Tibial artery (tissue), 4 donors: ENCODE results near the gene PCDHGB2.
"Not testable (repeated sequence)": the region's sequence is repeated elsewhere in the genome, so short reads cannot be mapped to it uniquely, and the experiment has no call there.

ENCODE experiments used
- DNase-seq, 2 donors: peaks; one replicate each; pipeline ENCODE4 v3.0.0-alpha.2; 2019
- H3K27ac ChIP-seq, 2 donors: fragments of 200-600 bp; sonication (generic) in 1 of 2; 1 replicate in 1 of 2; 2 replicates in 1 of 2; pipeline ENCODE4 v1.5.1; 2018 to 2019; ENCODE audit warnings: mild to moderate bottlenecking in 1 of 2
- H3K27me3 ChIP-seq, 2 donors: fragments of 200-600 bp; sonication (generic) in 1 of 2; one replicate each; pipeline versions ENCODE4 v1.5.1 to v1.6.0; 2016 to 2019
- H3K36me3 ChIP-seq, 3 donors: fragments of 200-600 bp; sonication (generic) in 2 of 3; one replicate each; pipeline ENCODE4 v1.5.1; 2016 to 2019; ENCODE audit warnings: mild to moderate bottlenecking in 2 of 3
- H3K4me1 ChIP-seq, 4 donors: fragments of 200-600 bp; sonication (generic) in 2 of 4; 1 replicate in 3 of 4; 2 replicates in 1 of 4; pipeline ENCODE4 v1.5.1; 2016 to 2019
- H3K4me3 ChIP-seq, 2 donors: fragments of 200-600 bp; sonication (generic) in 1 of 2; 1 replicate in 1 of 2; 2 replicates in 1 of 2; pipeline ENCODE4 v1.5.1; 2018 to 2019; ENCODE audit warnings: mild to moderate bottlenecking in 2 of 2
- H3K9me3 ChIP-seq, 3 donors: fragments of 200-600 bp; sonication (generic) in 1 of 3; one replicate each; pipeline ENCODE4 v1.5.1; 2016 to 2019
- intact Hi-C: fragments of 100-400 bp; cut with DNase I; formaldehyde crosslinking; loops from one replicate; pipeline ENCODE4 v1.15.0; 2023; ENCODE audit warnings: low total_unique reads
- TF ChIP-seq, protein P1 (sequence below), 2 experiments: fragments of 200-600 bp in 1 of 2; fragments of 450-650 bp in 1 of 2; IDR thresholded peaks; one replicate each; pipeline ENCODE4 v1.5.1; 2017 to 2019; ENCODE audit warnings: antibody characterized with exemption in 2 of 2, mild to moderate bottlenecking in 1 of 2, moderate library complexity in 1 of 2

Gene PCDHGB2

GRCh38 chr5:141359790-141360426, at the start of gene PCDHGB2:
Gene PCDHGB2, plus strand, starts transcription at chr5:141359994. Its CDS starts 142 bp downstream, at chr5:141360136.
- Histone ChIP-seq H3K4me1 (no peaks in the 10 kb centered on the region), H3K27me3 (peaks cover 0 to 3% of the 10 kb centered on the region in 2 donors), H3K27ac (no peak within 1 kb of the TSS), H3K4me3 (peak within 1 kb of the TSS; percentile 25 to 35), H3K9me3 (peaks cover 8 to 99% (median 91%) of the 10 kb centered on the region in 3 donors), H3K36me3 (peaks cover 0 to 32% (median 29%) of the 10 kb centered on the region in 3 donors)
- intact Hi-C loops: no loop called here
- no peak for DNase-seq
- TF ChIP-seq, protein P1, sequence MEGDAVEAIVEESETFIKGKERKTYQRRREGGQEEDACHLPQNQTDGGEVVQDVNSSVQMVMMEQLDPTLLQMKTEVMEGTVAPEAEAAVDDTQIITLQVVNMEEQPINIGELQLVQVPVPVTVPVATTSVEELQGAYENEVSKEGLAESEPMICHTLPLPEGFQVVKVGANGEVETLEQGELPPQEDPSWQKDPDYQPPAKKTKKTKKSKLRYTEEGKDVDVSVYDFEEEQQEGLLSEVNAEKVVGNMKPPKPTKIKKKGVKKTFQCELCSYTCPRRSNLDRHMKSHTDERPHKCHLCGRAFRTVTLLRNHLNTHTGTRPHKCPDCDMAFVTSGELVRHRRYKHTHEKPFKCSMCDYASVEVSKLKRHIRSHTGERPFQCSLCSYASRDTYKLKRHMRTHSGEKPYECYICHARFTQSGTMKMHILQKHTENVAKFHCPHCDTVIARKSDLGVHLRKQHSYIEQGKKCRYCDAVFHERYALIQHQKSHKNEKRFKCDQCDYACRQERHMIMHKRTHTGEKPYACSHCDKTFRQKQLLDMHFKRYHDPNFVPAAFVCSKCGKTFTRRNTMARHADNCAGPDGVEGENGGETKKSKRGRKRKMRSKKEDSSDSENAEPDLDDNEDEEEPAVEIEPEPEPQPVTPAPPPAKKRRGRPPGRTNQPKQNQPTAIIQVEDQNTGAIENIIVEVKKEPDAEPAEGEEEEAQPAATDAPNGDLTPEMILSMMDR (IDR thresholded peaks at IDR 0.05): no peak

DNA sequence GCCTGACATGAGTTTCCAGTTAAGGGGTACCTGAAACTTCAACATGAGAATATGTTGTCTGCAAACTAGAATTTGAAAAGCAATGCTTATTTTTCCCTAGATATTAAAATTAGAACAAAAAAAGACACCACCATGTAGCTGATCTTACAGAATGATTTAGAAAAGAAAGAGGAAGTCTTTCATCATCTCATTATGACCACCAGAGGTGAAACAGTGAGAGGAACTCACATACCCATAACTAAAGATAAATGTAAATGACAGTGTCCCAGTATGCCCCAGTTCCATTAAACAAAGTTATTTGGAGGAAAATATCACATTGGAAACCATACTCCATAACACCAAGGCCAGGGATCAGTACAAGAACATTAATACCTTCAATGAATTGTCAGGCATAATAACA, 46.1 kb upstream of the PCDHGB2 start:
- H3K36me3 ChIP-seq: peaks cover 45 to 79% (median 74%) of the 10 kb centered on the region in 3 donors
- H3K4me1 ChIP-seq: no peaks in the 10 kb centered on the region
- peaks cover 22 to 100% (median 73%) of the 10 kb centered on the region in 3 donors for H3K9me3 ChIP-seq
- intact Hi-C loops: no loop called here
- no peak overlapping the region for H3K27ac ChIP-seq
- H3K4me3 ChIP-seq: no peak overlapping the region
- TF ChIP-seq, protein P1 (IDR thresholded peaks at IDR 0.05): no peak
- no peak for DNase-seq
- no peaks in the 10 kb centered on the region for H3K27me3 ChIP-seq

DNA sequence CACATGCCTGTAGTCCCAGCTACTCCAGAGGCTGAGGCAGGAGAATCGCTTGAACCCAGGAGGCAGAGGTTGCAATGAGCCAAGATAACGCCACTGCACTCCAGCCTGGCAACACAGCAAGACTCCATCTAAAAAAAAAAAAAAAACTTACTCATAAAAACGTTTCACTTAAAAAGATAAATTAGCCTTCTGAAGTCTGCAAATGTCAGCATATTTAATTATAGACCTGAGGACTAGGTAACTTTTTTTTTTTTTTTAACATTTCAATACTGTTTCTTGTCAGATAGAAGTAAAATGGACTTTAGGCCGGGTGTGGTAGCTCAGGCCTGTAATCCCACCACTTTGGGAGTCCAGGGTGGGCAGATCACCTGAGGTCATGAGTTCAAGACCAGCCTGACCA, 42.8 kb upstream of the PCDHGB2 start:
- DNase-seq, H3K27me3 ChIP-seq, H3K4me3 ChIP-seq, H3K27ac ChIP-seq, intact Hi-C loops: not testable (repeated sequence)
- Histone ChIP-seq H3K4me1 (peaks cover 0 to 12% (median 3%) of the 10 kb centered on the region in 4 donors), H3K36me3 (peaks cover 55 to 79% (median 78%) of the 10 kb centered on the region in 3 donors), H3K9me3 (peaks cover 22 to 86% (median 59%) of the 10 kb centered on the region in 3 donors)

GRCh38 chr5:141319202-141319601, 40.6 kb upstream of the PCDHGB2 start:
- intact Hi-C loops: no loop called here
- Histone ChIP-seq H3K27ac (no peak overlapping the region), H3K36me3 (peaks cover 47 to 58% (median 56%) of the 10 kb centered on the region in 3 donors), H3K4me3 (no peak overlapping the region), H3K27me3 (no peaks in the 10 kb centered on the region), H3K4me1 (peaks cover 0 to 12% (median 3%) of the 10 kb centered on the region in 4 donors), H3K9me3 (peaks cover 19 to 71% (median 44%) of the 10 kb centered on the region in 3 donors)
- no peak for DNase-seq
- TF ChIP-seq, protein P1 (IDR thresholded peaks at IDR 0.05): no peak

DNA sequence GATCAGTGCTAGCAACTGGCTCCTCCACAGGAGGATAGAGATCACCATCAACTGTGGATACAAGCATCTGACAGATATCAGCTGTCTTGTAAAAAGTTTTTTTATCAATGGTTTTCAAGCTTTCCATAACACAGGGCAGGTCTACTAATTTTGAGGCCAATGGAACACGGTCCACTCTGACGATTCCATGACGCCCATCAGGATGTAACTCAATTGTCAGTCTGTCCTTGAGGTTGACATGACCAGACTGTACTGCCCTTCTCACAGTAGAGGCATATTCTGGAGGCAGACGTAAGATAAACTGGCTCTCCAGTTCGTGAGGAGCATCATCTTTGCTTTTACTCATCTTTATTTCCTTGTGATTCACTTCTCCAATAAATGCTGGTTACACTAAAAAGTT, 40.1 kb upstream of the PCDHGB2 start:
- intact Hi-C loops: loop anchor here (5.0 to 10.0 kb wide), 2 partner anchors 95 to 243 kb away; partner anchors contain the start of genes PCDHGA10 and PCDHGB7
- no peak for DNase-seq
- H3K4me1 ChIP-seq: peaks cover 0 to 12% (median 3%) of the 10 kb centered on the region in 4 donors
- peak overlapping the region; percentile 69 to 71 for H3K4me3 ChIP-seq
- H3K9me3 ChIP-seq: peaks cover 18 to 66% (median 44%) of the 10 kb centered on the region in 3 donors
- no peak overlapping the region for H3K27ac ChIP-seq
- peaks cover 47 to 53% (median 53%) of the 10 kb centered on the region in 3 donors for H3K36me3 ChIP-seq
- TF ChIP-seq, protein P1 (IDR thresholded peaks at IDR 0.05): no peak
- H3K27me3 ChIP-seq: no peaks in the 10 kb centered on the region
